HL-60 (cell line): Measurements from ENCODE around the gene NUDT19.

Experiments used
- DNase-seq, 2 experiments: peaks; one replicate each; pipeline ENCODE4 v3.0.0-alpha.2; 2010 to 2020; ENCODE audit warnings: low read depth in 1 of 2, low spot score in 1 of 2
- H3K27ac ChIP-seq: fragments of 250-450 bp; sonication (Bioruptor Pico); replicated peaks from 2 replicates; pipeline ENCODE4 v1.5.1; 2020; ENCODE audit warnings: mild to moderate bottlenecking, moderate library complexity
- H3K27me3 ChIP-seq: fragments of 250-450 bp; sonication (Bioruptor Pico); 2 replicates; pipeline ENCODE4 v1.5.1; 2021; ENCODE audit warnings: mild to moderate bottlenecking, moderate library complexity; ENCODE audit not compliant: insufficient read depth, poor library complexity, severe bottlenecking
- H3K4me3 ChIP-seq: replicated peaks from 2 replicates; pipeline ENCODE4 v1.5.1; 2011; ENCODE audit warnings: mild to moderate bottlenecking, control low read depth, low read length; ENCODE audit not compliant: insufficient read depth
- CTCF ChIP-seq: IDR thresholded peaks from one replicate; pipeline ENCODE4 v1.5.1; 2011; ENCODE audit warnings: low read length, control low read depth, inconsistent platforms; ENCODE audit not compliant: insufficient read depth
- GABPA ChIP-seq: IDR thresholded peaks from 2 replicates; pipeline ENCODE4 v1.6.1; 2012; ENCODE audit warnings: low read depth
- POLR2AphosphoS5 ChIP-seq: IDR thresholded peaks from 2 replicates; pipeline ENCODE4 v1.6.1; 2012; ENCODE audit warnings: low read depth
- SPI1 ChIP-seq: IDR thresholded peaks from 2 replicates; pipeline ENCODE4 v1.6.1; 2012; ENCODE audit warnings: low read depth, mild to moderate bottlenecking, borderline replicate concordance
- TF ChIP-seq, protein P1 (sequence below): IDR thresholded peaks from 2 replicates; pipeline ENCODE4 v1.6.1; 2012; ENCODE audit warnings: low read depth; ENCODE audit not compliant: insufficient replicate concordance

The NUDT19 gene

DNA sequence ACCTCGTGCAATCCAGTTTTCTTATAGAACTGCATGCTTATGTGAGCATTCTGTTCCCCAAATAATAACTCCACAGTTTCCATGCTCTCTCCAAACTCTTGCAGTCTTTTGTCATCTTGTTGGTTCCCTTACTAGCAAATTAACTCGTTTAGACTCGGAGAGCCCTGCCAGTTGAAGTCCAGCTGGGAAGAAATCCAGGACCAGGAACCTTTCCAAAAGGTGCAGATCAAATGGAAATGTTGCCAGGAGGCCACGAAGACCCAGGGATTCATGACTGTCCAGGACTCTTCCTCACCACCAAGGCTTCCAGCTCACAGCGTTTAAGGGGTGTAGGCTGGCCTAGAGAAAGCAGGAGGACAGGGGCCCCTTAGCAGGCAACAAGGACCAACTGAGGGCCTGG, 25.9 kb downstream of the NUDT19 start:
- DNase-seq: no peak
- Histone ChIP-seq H3K4me3 (no peak overlapping the region), H3K27me3 (no peaks in the 10 kb centered on the region), H3K27ac (no peak overlapping the region)
- no peak for TF ChIP-seq SPI1
- TF ChIP-seq, protein P1, sequence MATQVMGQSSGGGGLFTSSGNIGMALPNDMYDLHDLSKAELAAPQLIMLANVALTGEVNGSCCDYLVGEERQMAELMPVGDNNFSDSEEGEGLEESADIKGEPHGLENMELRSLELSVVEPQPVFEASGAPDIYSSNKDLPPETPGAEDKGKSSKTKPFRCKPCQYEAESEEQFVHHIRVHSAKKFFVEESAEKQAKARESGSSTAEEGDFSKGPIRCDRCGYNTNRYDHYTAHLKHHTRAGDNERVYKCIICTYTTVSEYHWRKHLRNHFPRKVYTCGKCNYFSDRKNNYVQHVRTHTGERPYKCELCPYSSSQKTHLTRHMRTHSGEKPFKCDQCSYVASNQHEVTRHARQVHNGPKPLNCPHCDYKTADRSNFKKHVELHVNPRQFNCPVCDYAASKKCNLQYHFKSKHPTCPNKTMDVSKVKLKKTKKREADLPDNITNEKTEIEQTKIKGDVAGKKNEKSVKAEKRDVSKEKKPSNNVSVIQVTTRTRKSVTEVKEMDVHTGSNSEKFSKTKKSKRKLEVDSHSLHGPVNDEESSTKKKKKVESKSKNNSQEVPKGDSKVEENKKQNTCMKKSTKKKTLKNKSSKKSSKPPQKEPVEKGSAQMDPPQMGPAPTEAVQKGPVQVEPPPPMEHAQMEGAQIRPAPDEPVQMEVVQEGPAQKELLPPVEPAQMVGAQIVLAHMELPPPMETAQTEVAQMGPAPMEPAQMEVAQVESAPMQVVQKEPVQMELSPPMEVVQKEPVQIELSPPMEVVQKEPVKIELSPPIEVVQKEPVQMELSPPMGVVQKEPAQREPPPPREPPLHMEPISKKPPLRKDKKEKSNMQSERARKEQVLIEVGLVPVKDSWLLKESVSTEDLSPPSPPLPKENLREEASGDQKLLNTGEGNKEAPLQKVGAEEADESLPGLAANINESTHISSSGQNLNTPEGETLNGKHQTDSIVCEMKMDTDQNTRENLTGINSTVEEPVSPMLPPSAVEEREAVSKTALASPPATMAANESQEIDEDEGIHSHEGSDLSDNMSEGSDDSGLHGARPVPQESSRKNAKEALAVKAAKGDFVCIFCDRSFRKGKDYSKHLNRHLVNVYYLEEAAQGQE: no peak
- TF ChIP-seq CTCF: no peak
- TF ChIP-seq POLR2AphosphoS5: no peak
- no peak for TF ChIP-seq GABPA

- Histone ChIP-seq H3K27me3 (no peaks in the 10 kb centered on the region), H3K27ac (no peak overlapping the region)
These were observed 26.7 kb downstream of the NUDT19 start for GRCh38 chr19:32718286-32718685.

GRCh38 chr19:32719611-32720059, 28.0 kb downstream of the NUDT19 start, which contains the start of gene TDRD12:
Gene TDRD12, plus strand, starts transcription at chr19:32719767. Its CDS starts 306 bp downstream, at chr19:32720073.
- Histone ChIP-seq H3K4me3 (no peak within 1 kb of the TSS), H3K27me3 (no peaks in the 10 kb centered on the region), H3K27ac (no peak within 1 kb of the TSS)
- TF ChIP-seq POLR2AphosphoS5: no peak
- TF ChIP-seq, protein P1: no peak
- TF ChIP-seq GABPA: no peak
- TF ChIP-seq CTCF: no peak
- TF ChIP-seq SPI1: no peak
- DNase-seq: no peak

More at GRCh38 chr19:32718286-32718685, 26.7 kb downstream of the NUDT19 start:
- DNase-seq: no peak
- no peak for TF ChIP-seq POLR2AphosphoS5
- TF ChIP-seq CTCF: no peak
- no peak overlapping the region for H3K4me3 ChIP-seq

DNA sequence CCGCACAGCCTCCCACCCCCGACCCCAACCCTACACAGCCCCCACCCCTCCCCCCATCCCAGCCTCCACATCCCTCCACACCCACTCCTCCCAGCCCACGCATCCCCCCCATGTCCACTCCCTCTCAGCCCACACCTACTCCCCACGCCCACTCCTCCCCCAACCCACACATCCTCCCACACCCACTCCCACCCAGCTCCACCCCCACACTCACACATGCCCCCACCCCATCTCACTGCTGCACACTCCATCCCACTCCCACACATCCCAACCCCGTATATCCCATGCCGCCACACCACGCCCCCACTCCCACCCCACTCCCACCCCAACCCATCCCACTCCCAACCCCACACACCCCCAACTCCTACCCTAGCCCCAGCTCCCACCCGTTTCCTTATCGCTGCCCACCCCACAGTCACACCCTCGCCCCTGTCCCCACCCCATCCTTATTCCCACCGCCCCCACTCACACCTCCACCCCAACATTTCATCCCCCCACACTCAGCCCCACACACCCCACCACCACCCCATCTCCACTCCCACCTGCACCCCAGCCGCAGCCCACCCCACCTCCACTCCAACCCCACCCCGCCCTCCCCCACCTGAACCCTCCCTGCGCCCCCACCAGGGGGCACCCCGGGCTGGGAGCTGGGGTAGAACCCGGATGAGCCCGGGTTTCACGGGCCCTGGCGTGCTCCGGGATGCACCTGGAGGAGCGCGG, 28.8 kb downstream of the NUDT19 start:
- Histone ChIP-seq H3K27me3 (no peaks in the 10 kb centered on the region), H3K27ac (no peak overlapping the region), H3K4me3 (no peak overlapping the region)
- no peak for TF ChIP-seq SPI1
- TF ChIP-seq, protein P1: no peak
- no peak for TF ChIP-seq CTCF
- TF ChIP-seq GABPA: no peak
- no peak for TF ChIP-seq POLR2AphosphoS5
- no peak for DNase-seq
